Osteoblast (primary cell): ENCODE data around the gene FLACC1. TPM values are rescaled to one million over a fixed set of nuclear protein-coding genes. Genes with fewer than 3 reads are reported as not detected.

ENCODE experiments used
- DNase-seq: peaks from one replicate; pipeline ENCODE4 v3.0.0; 2011; ENCODE audit warnings: low spot score, mixed read lengths; ENCODE audit not compliant: insufficient read length; ENCODE audit errors: missing footprints
- H2AFZ ChIP-seq: 2 replicates; pipeline ENCODE4 v1.6.0; 2011; ENCODE audit warnings: mild to moderate bottlenecking, low read length
- H3K27ac ChIP-seq: 2 replicates; pipeline ENCODE4 v1.5.1; 2011; ENCODE audit warnings: mild to moderate bottlenecking, low read depth, low read length, moderate library complexity
- H3K27me3 ChIP-seq: 2 replicates; pipeline ENCODE4 v1.6.0; 2012; ENCODE audit warnings: mild to moderate bottlenecking, control low read depth, inconsistent platforms, low read length, moderate library complexity; ENCODE audit not compliant: insufficient read depth
- H3K36me3 ChIP-seq: 2 replicates; pipeline ENCODE4 v1.5.1; 2011; ENCODE audit warnings: mild to moderate bottlenecking, low read length, control low read depth, moderate library complexity; ENCODE audit not compliant: insufficient read depth
- H3K4me1 ChIP-seq: 2 replicates; pipeline ENCODE4 v1.5.1; 2011; ENCODE audit warnings: mild to moderate bottlenecking, low read length, control low read depth, moderate library complexity; ENCODE audit not compliant: insufficient read depth
- H3K4me2 ChIP-seq: 2 replicates; pipeline ENCODE4 v1.6.0; 2011; ENCODE audit warnings: mild to moderate bottlenecking, low read length; ENCODE audit not compliant: insufficient read depth
- H3K4me3 ChIP-seq: fragments of 200-600 bp; sonication (generic); 3 replicates; pipeline ENCODE4 v1.5.1; 2012; ENCODE audit warnings: mild to moderate bottlenecking, low read length, inconsistent platforms; ENCODE audit not compliant: insufficient read depth
- H3K79me2 ChIP-seq: 2 replicates; pipeline ENCODE4 v1.6.0; 2012; ENCODE audit warnings: mild to moderate bottlenecking, low read length, control low read depth, inconsistent platforms; ENCODE audit not compliant: insufficient read depth
- H3K9me3 ChIP-seq: 2 replicates; pipeline ENCODE4 v1.5.1; 2011; ENCODE audit warnings: low read depth, low read length, control low read depth
- H4K20me1 ChIP-seq: 2 replicates; pipeline ENCODE4 v1.6.0; 2012; ENCODE audit warnings: mild to moderate bottlenecking, low read length, control low read depth; ENCODE audit not compliant: insufficient read depth
- CTCF ChIP-seq: IDR thresholded peaks from 2 replicates; pipeline ENCODE4 v1.5.1; 2011; ENCODE audit warnings: mild to moderate bottlenecking, low read depth, low read length, moderate library complexity; ENCODE audit errors: extremely low read depth
- total RNA-seq: library from RNA; depleted of rRNA; stranded (reverse); fragments of >200 nt; gene quantifications from 2 replicates; pipeline ENCODE4 v1.2.3, GENCODE V29; 2012

Gene FLACC1
- total RNA-seq, 1 donor, result 0.72 TPM

- no peaks in the 10 kb centered on the region for H4K20me1 ChIP-seq
- no peaks in the 10 kb centered on the region for H3K9me3 ChIP-seq
- no peaks in the 10 kb centered on the region for H3K36me3 ChIP-seq
- TF ChIP-seq CTCF, result no peak
- no peaks in the 10 kb centered on the region for H3K27me3 ChIP-seq
- DNase-seq, result peak; percentile 47
- H3K27ac ChIP-seq, result peak within 1 kb of the TSS; percentile 97
- H3K79me2 ChIP-seq, result peaks cover 55% of the 10 kb centered on the region
- peaks cover 57% of the 10 kb centered on the region for H3K4me1 ChIP-seq
- peak within 1 kb of the TSS; percentile 85 for H3K4me3 ChIP-seq
- H2AFZ ChIP-seq, result peak within 1 kb of the TSS; percentile 85
- peak within 1 kb of the TSS; percentile 97 for H3K4me2 ChIP-seq
Observed at GRCh38 chr2:201260302-201260800, 96.8 kb downstream of the FLACC1 start, which contains the start of gene CASP8. TSS of gene CASP8 (plus strand) at chr2:201260536. CDS start at chr2:201266487, 5,951 bp downstream.

GRCh38 chr2:201258666-201259615, 98.2 kb downstream of the FLACC1 start:
- no peaks in the 10 kb centered on the region for H4K20me1 ChIP-seq
- peak; percentile 3 for DNase-seq

DNA sequence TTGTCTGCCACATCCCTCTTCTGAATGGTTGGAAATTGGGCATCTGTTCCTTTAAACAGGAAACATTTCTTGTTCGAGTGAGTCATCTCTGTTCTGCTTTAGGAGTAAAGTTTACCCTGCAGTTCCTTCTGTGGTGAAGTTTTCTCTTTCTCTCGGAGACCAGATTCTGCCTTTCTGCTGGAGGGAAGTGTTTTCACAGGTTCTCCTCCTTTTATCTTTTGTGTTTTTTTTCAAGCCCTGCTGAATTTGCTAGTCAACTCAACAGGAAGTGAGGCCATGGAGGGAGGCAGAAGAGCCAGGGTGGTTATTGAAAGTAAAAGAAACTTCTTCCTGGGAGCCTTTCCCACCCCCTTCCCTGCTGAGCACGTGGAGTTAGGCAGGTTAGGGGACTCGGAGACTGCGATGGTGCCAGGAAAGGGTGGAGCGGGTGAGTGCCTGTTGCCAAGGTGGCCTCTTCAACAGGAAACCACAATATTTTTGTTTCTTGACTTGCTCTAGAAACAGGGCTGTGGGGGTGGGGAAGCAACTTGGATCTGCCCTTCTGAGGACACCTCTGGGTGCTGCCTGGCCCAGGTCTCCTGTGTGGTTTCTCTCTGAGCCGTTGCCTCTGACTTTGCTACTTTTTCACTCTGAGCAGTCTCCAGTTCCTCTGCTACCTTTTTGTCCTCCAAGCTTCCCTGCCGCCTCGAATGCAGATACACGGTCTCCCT, 99.0 kb downstream of the FLACC1 start:
- Histone ChIP-seq H3K9me3 (no peaks in the 10 kb centered on the region), H2AFZ (peak overlapping the region; percentile 98), H3K79me2 (peaks cover 37% of the 10 kb centered on the region), H3K36me3 (no peaks in the 10 kb centered on the region), H3K4me3 (peak overlapping the region; percentile 85), H3K4me2 (peak overlapping the region; percentile 97), H4K20me1 (no peaks in the 10 kb centered on the region), H3K4me1 (peaks cover 41% of the 10 kb centered on the region), H3K27me3 (no peaks in the 10 kb centered on the region), H3K27ac (peak overlapping the region; percentile 97)
- peak; percentile 86 for DNase-seq
- TF ChIP-seq CTCF, result no peak

More at GRCh38 chr2:201258666-201259615, 98.2 kb downstream of the FLACC1 start:
- TF ChIP-seq CTCF, result no peak
- H3K9me3 ChIP-seq, result no peaks in the 10 kb centered on the region
- peak overlapping the region; percentile 98 for H2AFZ ChIP-seq
- H3K4me1 ChIP-seq, result peaks cover 46% of the 10 kb centered on the region
- H3K4me2 ChIP-seq, result peak overlapping the region; percentile 97
- peak overlapping the region; percentile 85 for H3K4me3 ChIP-seq
- no peaks in the 10 kb centered on the region for H3K36me3 ChIP-seq
- H3K79me2 ChIP-seq, result peaks cover 45% of the 10 kb centered on the region
- no peaks in the 10 kb centered on the region for H3K27me3 ChIP-seq
- peak overlapping the region; percentile 97 for H3K27ac ChIP-seq
